ENCODE measurements around the gene B3GLCT.
"Not testable (repeated sequence)": the region's sequence is repeated elsewhere in the genome, so short reads cannot be mapped to it uniquely, and the experiment has no call there.

B3GLCT gene

GRCh38 chr13:31282741-31283455, 83.1 kb downstream of the B3GLCT start:
- DNase-seq (ENCODE audit: low read depth) = no peak

- DNase-seq (ENCODE audit: low read depth) = no peak
Measured at GRCh38 chr13:31286930-31287329, 87.2 kb downstream of the B3GLCT start.

- DNase-seq (ENCODE audit: low read depth) = no peak
Measured at GRCh38 chr13:31301119-31301518, 101.3 kb downstream of the B3GLCT start.

GRCh38 chr13:31310356-31310755, 110.6 kb downstream of the B3GLCT start:
- DNase-seq (ENCODE audit: low read depth) = no peak

GRCh38 chr13:31310786-31311185, 111.0 kb downstream of the B3GLCT start:
- no peak for DNase-seq (ENCODE audit: low read depth)

- DNase-seq (ENCODE audit: low read depth) = no peak
Measured at GRCh38 chr13:31311921-31312320, 112.1 kb downstream of the B3GLCT start.

GRCh38 chr13:31314961-31315360, 115.2 kb downstream of the B3GLCT start:
- no peak for DNase-seq (ENCODE audit: low read depth)

GRCh38 chr13:31320946-31321345, 121.2 kb downstream of the B3GLCT start:
- no peak for DNase-seq (ENCODE audit: low read depth)

- DNase-seq (ENCODE audit: low read depth) = no peak
Measured at GRCh38 chr13:31321457-31321856, 121.7 kb downstream of the B3GLCT start.

- no peak for DNase-seq (ENCODE audit: low read depth)
Measured at GRCh38 chr13:31322026-31322425, 122.3 kb downstream of the B3GLCT start.

GRCh38 chr13:31322702-31323405, 123.1 kb downstream of the B3GLCT start:
- no peak for DNase-seq (ENCODE audit: low read depth)

- no peak for DNase-seq (ENCODE audit: low read depth)
Measured at GRCh38 chr13:31327182-31327860, 127.5 kb downstream of the B3GLCT start.

- DNase-seq (ENCODE audit: low read depth) = no peak
Measured at GRCh38 chr13:31328549-31329235, 128.9 kb downstream of the B3GLCT start.

- DNase-seq (ENCODE audit: low read depth) = no peak
Measured at GRCh38 chr13:31330236-31330635, 130.5 kb downstream of the B3GLCT start.

- no peak for DNase-seq (ENCODE audit: low read depth)
Measured at GRCh38 chr13:31331068-31331467, 131.3 kb downstream of the B3GLCT start.

GRCh38 chr13:31334547-31334946, 134.8 kb downstream of the B3GLCT start:
- no peak for DNase-seq (ENCODE audit: low read depth)

GRCh38 chr13:31334994-31335557, 135.3 kb downstream of the B3GLCT start:
- no peak for DNase-seq (ENCODE audit: low read depth)

GRCh38 chr13:31339616-31340015, 139.8 kb downstream of the B3GLCT start:
- DNase-seq (ENCODE audit: low read depth) = not testable (repeated sequence)

GRCh38 chr13:31340848-31341247, 141.1 kb downstream of the B3GLCT start:
- DNase-seq (ENCODE audit: low read depth) = not testable (repeated sequence)

GRCh38 chr13:31346891-31347290, 147.1 kb downstream of the B3GLCT start:
- DNase-seq (ENCODE audit: low read depth) = no peak

GRCh38 chr13:31349156-31349555, 149.4 kb downstream of the B3GLCT start:
- DNase-seq (ENCODE audit: low read depth) = no peak

- no peak for DNase-seq (ENCODE audit: low read depth)
Measured at GRCh38 chr13:31350560-31350959, 150.8 kb downstream of the B3GLCT start.
